Liver (tissue), 3 donors: ENCODE data around the gene EFHD2.

ENCODE experiments used
- CTCF ChIP-seq: fragments of 150-350 bp; IDR thresholded peaks from 2 replicates; pipeline ENCODE4 v1.5.1; 2017; ENCODE audit warnings: improper control_type of control experiment, low read depth, low read length; ENCODE audit not compliant: missing input control
- FOXA1 ChIP-seq: IDR thresholded peaks from 2 replicates; pipeline ENCODE4 v1.6.1; 2016; ENCODE audit warnings: antibody characterized with exemption
- GABPA ChIP-seq, 2 donors: IDR thresholded peaks in 1 of 2; conservative IDR thresholded peaks in 1 of 2; 2 replicates each; pipeline ENCODE4 v1.6.1; 2016; ENCODE audit warnings: antibody characterized with exemption in 2 of 2, mild to moderate bottlenecking in 1 of 2, moderate library complexity in 1 of 2
- HNF4G ChIP-seq: IDR thresholded peaks from 2 replicates; pipeline ENCODE4 v1.6.1; 2016; ENCODE audit warnings: antibody characterized with exemption
- TAF1 ChIP-seq: conservative IDR thresholded peaks from 2 replicates; pipeline ENCODE4 v1.6.1; 2016; ENCODE audit warnings: antibody characterized with exemption, mild to moderate bottlenecking
- YY1 ChIP-seq: IDR thresholded peaks from 2 replicates; pipeline ENCODE4 v1.6.1; 2016; ENCODE audit warnings: antibody characterized with exemption, mild to moderate bottlenecking
- donor health status: healthy.
- donor health status: healthy.

- TF ChIP-seq CTCF = no peak
- no peak for TF ChIP-seq YY1
- TF ChIP-seq HNF4G = no peak
- TF ChIP-seq FOXA1 = no peak
- no peak for TF ChIP-seq TAF1
- no peak for TF ChIP-seq GABPA (IDR thresholded peaks at IDR 0.05 in 1 of 2, conservative IDR thresholded peaks at IDR 0.05 in 1 of 2)
Measured at GRCh38 chr1:15442759-15443158, 33.1 kb downstream of the EFHD2 start.
